GM10266 (cell line): ENCODE data around the gene ETV3L.

ENCODE experiments used
- DNase-seq: peaks from one replicate; pipeline ENCODE4 v3.0.0; 2012; ENCODE audit errors: extremely low spot score
- CTCF ChIP-seq: IDR thresholded peaks from 2 replicates; pipeline ENCODE4 v1.5.1; 2012; ENCODE audit warnings: mild to moderate bottlenecking, low read depth; ENCODE audit not compliant: control insufficient read depth, insufficient read depth; ENCODE audit errors: missing control alignments

Gene ETV3L

GRCh38 chr1:157050836-157051235 is 48.8 kb downstream of the ETV3L start:
- no peak for DNase-seq
- TF ChIP-seq CTCF, result no peak

- no peak for TF ChIP-seq CTCF
- no peak for DNase-seq
Observed at GRCh38 chr1:157047062-157047410, 52.6 kb downstream of the ETV3L start.

- DNase-seq, result peak; percentile 88
- no peak for TF ChIP-seq CTCF
Observed at GRCh38 chr1:157045250-157046218, 54.1 kb downstream of the ETV3L start, which contains the start of gene ARHGEF11. Gene ARHGEF11, minus strand, starts transcription at chr1:157045742. Its CDS starts 1,412 bp downstream, at chr1:157044330.

GRCh38 chr1:157044326-157044725 is 55.3 kb downstream of the ETV3L start:
- DNase-seq, result no peak
- TF ChIP-seq CTCF, result no peak

GRCh38 chr1:157043685-157044084 is 55.9 kb downstream of the ETV3L start:
- no peak for DNase-seq
- TF ChIP-seq CTCF, result no peak

GRCh38 chr1:157042846-157043245 is 56.8 kb downstream of the ETV3L start:
- DNase-seq, result no peak
- TF ChIP-seq CTCF, result no peak
